Ammon's horn (tissue), 1 donor: ENCODE data around the gene RAMP1.
A peak's percentile ranks its signal among the peaks of the same experiment; 100 is the strongest.
"Not testable (repeated sequence)": the region's sequence is repeated elsewhere in the genome, so short reads cannot be mapped to it uniquely, and the experiment has no call there.

ENCODE experiments used
- DNase-seq: peaks from one replicate; pipeline ENCODE4 v3.0.0-alpha.2; 2016; ENCODE audit warnings: low spot score

RAMP1 gene

GRCh38 chr2:237859533-237860272 lies at the start of gene RAMP1:
TSS of gene RAMP1 (plus strand) at chr2:237859623. CDS start at chr2:237859676, 53 bp downstream.
- DNase-seq = peak; percentile 62

- DNase-seq = no peak
These were observed 43.8 kb upstream of the RAMP1 start for GRCh38 chr2:237815637-237816036.

- DNase-seq = no peak
These were observed 42.9 kb upstream of the RAMP1 start for GRCh38 chr2:237816531-237816930.

GRCh38 chr2:237818066-237818473 lies 41.4 kb upstream of the RAMP1 start:
- DNase-seq = no peak

DNA sequence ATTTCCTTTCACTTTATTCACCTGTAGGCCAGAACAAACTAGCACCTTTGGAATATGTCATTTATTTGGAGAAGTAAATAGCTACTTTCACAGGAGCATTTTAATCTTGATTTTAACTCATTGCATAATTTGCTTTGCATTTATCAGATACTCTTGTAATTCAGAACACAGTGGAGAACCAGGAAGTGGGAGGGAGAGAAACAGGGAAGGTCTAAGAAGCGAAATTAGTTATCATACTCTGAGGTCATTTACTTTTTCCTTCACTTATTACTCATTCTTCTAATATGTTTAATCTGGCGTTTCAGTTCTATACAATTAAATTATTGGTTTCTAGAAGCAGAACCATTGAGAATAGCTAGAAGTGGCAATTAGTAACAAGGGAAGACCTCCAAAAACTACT lies 40.2 kb upstream of the RAMP1 start:
- DNase-seq = no peak

DNA sequence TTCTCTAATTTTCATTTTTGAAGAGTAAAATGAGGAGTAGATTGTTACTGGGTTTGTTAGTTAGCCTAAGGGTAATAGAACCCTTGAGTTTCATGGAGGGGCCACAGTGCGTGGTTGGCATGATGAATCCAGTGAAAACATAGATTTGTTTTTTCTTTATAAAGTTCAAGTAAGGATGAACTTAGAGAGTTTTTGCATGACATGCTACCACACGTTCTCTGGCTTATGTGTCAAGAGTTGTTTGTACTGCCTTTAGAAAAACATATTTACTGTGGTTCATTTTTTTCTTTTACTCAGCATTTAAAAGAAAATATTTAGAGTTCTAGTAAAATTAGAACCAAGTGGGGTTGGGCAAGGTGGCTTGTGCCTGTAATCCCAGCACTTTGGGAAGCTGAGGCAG lies 39.0 kb upstream of the RAMP1 start:
- DNase-seq = no peak

DNA sequence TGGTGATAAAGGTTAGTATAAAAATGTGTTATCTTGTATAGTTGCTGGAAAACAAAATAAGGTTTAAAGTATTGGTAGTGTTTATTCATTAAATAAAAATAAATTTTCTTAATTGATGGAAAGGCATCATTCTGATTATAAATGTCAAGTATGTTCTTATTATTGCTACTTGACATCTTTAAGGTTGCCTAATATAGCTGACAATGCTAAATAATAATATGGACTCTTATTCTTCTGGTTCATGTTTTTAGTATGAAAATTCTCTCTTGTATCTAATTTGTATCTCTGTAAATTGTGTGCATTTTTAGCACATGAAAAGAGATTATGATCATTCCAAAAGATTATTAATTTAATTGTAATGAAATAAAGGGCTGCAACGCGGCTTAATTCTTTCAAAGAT lies 35.9 kb upstream of the RAMP1 start:
- no peak for DNase-seq

- no peak for DNase-seq
These were observed 35.3 kb upstream of the RAMP1 start for GRCh38 chr2:237824085-237824484.

- DNase-seq = no peak
These were observed 31.9 kb upstream of the RAMP1 start for GRCh38 chr2:237827421-237827987.

DNA sequence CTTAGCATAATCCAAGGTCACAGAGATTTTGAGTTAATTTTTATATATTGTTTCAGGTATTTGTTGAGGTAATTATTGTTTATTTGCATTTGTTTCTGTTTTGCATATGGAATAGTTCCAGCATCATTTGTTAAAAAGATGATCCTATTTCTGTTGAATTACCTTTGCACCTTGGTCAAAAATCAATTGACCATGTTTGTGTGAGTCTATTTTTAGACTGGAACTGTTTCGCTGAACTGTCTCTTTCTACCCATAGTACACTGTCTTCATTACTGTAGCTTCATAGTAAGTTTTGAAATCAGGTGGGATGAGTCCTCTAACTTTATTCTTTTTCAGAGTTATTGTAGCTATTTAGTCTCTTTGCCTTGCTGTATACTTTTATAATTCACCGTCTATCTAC lies 28.9 kb upstream of the RAMP1 start:
- no peak for DNase-seq

DNA sequence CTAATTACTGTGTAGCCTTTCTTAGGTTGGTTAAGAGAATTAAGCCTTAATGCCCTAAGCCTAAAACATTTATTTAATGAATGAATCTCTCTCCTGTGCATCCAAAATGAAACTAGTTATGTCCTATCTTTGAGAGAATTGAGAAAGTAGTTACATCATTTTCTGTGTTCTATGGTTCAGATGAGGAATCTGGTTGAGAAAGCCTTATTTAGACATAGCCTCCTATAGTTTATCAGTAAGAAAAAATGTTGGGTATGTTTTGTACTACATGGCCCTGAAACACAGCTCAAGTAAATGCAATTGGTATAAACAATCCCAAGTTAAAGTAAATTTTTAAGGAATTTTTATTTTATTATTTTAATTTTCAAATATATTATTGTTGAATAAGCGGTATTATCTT lies 25.9 kb upstream of the RAMP1 start:
- DNase-seq = no peak

GRCh38 chr2:237835372-237835771 lies 24.1 kb upstream of the RAMP1 start:
- DNase-seq = no peak

DNA sequence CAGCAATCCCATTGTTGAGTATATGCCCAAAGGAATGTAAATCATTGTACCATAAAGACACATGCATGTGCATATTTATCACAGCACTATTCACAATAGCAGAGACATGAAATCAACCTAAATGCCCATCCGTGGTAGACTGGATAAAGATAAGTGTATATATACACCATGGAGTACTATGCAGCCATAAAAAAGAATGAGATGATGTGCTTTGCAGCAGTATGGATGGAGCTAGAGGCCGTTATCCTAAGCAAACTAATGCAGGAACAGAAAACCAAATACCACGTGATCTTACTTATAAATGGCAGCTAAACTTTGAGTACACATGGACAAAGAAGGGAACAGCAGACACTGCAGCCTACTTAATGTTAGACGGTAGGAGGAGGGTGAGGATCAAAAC lies 18.4 kb upstream of the RAMP1 start:
- no peak for DNase-seq

- DNase-seq = not testable (repeated sequence)
These were observed 10.5 kb upstream of the RAMP1 start for GRCh38 chr2:237848940-237849339.

- no peak for DNase-seq
These were observed 5.1 kb upstream of the RAMP1 start for GRCh38 chr2:237854295-237854694.

GRCh38 chr2:237857791-237858190 lies 1.6 kb upstream of the RAMP1 start:
- DNase-seq = no peak

- DNase-seq = peak; percentile 95
These were observed 935 bp upstream of the RAMP1 start for GRCh38 chr2:237858294-237859081.

DNA sequence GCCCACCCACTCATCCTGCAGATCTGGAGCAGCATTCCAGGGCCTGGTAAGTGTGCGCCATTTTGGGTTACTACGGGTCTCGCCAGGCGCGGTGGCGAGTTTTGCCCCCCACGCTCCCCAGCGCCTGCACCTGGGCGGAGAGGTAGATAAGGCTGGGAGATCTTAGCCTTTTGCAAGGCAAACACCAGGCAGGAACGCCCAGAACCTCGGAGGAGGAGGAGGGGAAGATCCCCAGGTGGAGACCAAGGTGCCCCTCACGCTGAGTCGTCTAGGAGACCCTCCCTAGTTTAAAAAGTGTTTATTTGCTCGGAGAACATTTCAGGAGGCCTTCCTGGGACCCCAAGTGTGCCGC lies 365 bp upstream of the RAMP1 start:
- DNase-seq = no peak

- DNase-seq = peak; percentile 59
These were observed 981 bp downstream of the RAMP1 start for GRCh38 chr2:237860273-237860935.

- no peak for DNase-seq
These were observed 2.6 kb downstream of the RAMP1 start for GRCh38 chr2:237861875-237862527.

- DNase-seq = no peak
These were observed 3.1 kb downstream of the RAMP1 start for GRCh38 chr2:237862528-237862895.

- no peak for DNase-seq
These were observed 3.7 kb downstream of the RAMP1 start for GRCh38 chr2:237863102-237863511.
